HG03460 (cell line): ENCODE results near the gene FKBP2.
A peak's percentile ranks its signal among the peaks of the same experiment; 100 is the strongest.

Experiments used
- ATAC-seq: cut with Tn5 transposase; IDR thresholded peaks from one replicate; pipeline ENCODE4 v1.9.1; 2021; ENCODE audit not compliant: unreplicated experiment

FKBP2 gene

GRCh38 chr11:64284048-64284961 is 43.4 kb downstream of the FKBP2 start, which contains the start of gene BAD:
Gene BAD (minus strand): TSS chr11:64284665. CDS start chr11:64284368, 297 bp downstream.
- peak; percentile 63 for ATAC-seq

DNA sequence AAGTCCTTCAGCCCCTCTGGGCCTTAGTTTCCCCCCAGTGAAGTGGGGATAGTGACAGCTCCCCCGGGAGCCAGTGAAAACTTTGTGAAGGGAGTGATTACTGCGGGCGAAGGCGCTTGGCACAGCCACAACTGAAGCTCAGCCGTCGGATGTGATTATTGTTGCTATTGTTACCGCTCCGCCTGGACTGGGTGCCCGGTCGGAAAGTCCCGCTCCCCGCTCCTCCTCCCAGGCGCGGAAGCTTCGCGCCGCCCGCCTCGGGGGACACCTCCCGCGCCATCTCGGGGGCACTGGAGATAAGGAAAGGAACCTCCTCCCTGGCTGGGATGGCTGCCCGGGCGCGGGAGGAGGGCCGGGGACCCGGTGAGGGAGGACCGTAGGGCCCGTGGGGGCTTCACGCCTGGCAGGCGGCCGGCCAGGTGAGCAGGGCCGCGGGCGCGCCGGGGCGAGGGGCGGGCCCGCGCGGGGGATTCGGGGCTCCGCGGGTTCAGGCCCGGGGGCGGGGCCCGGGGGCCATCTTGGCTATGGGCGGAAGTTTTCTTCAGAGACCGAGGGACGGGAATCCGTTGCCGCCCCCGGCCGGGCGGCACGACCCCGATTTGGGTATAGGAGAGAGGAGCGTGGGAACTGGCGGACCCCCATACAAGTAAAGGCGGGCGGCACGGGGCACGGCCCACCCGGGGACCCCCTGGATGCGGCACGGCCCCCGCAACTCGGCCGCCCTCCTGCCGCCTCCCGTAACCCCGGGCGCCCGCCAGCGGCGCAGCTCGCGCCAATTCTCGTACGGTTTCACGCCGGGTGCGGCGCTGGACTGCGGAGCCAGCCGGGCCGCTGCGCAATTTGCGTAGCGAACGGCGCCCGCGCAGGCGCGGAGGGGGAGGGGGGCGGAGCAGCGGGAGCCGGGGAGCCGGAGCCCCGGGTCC is 44.3 kb downstream of the FKBP2 start, which contains the start of gene GPR137:
Gene GPR137 (plus strand): TSS at position 887 of the 923 bp plus-strand sequence. CDS start 677 bp downstream, outside the sequence.
- ATAC-seq = peak; percentile 59

DNA sequence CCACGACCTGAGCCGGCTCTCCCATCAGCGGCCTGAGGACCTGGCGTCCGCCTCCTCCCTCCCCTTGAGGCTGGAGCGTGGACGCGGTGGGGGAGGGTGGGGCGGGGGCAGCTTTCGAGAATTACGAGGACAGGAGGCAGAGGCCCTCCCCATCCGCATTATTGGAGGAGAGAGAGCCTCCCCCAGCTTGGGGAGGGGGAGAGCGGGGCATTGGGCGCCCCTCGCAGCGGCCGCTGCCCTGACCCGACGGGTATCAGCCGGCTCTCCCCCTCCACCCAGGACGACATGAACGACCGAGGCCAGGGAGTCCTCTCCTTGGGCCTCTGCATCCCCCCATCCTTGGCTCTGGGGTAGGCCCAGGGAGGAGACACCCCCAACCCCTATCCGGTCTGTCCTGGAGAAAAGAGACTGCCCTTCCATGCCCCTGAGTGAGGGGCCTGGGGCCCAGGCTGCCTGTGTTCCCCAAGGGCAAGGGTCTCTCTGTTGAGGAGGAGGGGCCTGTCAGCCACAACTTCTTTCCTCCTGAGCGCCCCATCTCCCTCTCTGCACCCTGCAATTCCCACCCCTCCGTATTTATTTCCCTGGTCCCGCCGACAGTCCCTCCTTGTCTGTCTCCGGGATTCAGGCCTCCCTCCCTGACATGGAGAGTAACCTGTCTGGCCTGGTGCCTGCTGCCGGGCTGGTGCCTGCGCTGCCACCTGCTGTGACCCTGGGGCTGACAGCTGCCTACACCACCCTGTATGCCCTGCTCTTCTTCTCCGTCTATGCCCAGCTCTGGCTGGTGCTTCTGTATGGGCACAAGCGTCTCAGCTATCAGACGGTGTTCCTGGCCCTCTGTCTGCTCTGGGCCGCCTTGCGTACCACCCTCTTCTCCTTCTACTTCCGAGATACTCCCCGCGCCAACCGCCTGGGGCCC is 45.2 kb downstream of the FKBP2 start:
- no peak for ATAC-seq

GRCh38 chr11:64286801-64287159 is 45.9 kb downstream of the FKBP2 start:
- ATAC-seq = no peak

DNA sequence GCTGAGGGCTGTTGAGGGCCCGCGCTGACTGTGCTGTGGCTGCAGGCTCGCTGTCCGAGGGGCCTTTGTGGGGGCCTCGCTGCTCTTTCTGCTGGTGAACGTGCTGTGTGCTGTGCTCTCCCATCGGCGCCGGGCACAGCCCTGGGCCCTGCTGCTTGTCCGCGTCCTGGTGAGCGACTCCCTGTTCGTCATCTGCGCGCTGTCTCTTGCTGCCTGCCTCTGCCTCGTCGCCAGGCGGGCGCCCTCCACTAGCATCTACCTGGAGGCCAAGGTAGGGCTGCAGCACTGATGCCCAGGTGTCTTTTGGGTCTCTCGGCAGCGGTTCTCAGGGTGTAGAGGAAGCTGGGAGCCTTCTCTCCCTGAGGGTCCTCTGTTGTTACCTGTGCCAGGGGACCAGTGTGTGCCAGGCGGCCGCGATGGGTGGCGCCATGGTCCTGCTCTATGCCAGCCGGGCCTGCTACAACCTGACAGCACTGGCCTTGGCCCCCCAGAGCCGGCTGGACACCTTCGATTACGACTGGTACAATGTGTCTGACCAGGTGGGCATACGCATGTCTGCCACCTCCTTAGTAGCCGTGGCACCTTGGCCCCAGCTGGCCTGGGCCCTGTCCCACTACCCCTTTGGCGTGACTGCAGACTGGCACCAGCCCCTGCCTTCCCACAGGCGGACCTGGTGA is 46.9 kb downstream of the FKBP2 start:
- no peak for ATAC-seq

GRCh38 chr11:64288353-64288750 is 47.5 kb downstream of the FKBP2 start:
- ATAC-seq = no peak

DNA sequence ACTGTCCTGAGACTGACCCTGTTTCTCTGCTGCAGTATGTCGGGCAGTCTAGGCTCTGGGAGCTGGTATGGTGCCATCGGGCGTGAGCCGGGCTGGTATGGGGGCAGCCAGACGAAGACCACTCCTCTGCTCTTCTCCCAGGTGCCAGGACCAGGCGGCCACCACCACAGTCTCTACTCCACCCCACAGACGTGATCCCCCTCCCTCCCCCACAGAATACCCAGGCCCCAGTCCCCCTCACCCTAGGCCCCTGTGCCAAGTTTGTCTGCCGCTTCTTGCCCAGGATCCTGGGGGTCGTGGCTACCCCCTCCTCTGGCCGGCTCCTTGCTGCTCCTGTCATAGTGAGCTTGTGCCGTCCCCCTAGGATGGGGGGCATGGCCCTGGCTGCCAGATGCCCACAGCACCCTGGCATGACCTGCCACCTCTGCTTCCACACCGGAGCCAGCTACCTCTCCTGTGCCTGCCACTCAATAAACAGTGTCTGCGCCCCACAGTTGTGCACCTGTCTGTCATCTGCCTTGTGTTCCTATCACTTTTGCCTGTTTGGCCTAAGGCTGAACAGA is 48.2 kb downstream of the FKBP2 start:
- no peak for ATAC-seq

DNA sequence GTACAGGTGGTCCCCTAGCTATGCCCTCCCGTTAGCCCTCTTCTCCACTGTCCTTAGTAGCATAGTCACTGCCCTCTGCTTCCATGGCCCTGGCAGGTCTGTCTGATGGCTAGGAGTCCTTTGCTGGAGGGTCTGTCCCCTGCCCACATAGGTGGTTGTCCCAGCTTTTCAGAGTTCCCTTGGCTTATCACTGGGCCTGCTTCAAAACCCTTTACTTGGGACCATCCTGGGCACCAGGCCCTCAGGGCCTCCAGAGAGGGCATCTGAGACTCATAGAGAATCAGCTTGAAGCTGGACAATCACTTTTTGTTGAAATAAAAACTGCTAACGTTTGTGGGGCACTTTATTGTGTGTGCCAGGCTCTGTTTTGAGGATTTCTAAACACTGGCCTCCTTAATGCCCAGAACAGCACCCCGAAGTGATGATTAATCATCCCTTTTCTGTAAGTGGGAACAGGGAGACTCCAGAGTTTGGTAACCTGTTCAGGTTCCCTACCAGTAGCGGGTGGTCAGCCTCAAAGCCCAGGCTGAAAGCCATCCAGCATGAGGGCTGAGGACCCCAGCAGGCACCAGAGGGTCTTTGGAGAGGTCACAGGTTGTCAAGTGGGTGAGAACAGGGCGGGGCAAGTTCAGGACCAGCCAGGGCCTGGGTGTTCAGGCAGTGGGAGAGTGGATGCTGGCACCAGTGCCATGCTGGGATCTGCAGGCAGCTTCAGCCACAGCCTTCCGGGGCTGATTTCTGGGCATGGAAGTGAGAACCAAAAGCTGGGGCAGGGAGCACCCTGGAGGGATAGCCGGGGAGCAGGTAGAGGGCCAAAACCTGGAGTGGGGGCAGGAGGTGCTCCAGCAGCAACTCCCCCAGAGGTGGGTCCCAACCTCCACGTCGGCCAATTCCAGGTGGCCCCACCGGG is 49.7 kb downstream of the FKBP2 start:
- ATAC-seq = no peak

GRCh38 chr11:64291262-64291751 is 50.4 kb downstream of the FKBP2 start, which contains the start of gene KCNK4:
Gene KCNK4 (plus strand): TSS chr11:64291302. CDS start chr11:64293019, 1,717 bp downstream.
- no peak for ATAC-seq

DNA sequence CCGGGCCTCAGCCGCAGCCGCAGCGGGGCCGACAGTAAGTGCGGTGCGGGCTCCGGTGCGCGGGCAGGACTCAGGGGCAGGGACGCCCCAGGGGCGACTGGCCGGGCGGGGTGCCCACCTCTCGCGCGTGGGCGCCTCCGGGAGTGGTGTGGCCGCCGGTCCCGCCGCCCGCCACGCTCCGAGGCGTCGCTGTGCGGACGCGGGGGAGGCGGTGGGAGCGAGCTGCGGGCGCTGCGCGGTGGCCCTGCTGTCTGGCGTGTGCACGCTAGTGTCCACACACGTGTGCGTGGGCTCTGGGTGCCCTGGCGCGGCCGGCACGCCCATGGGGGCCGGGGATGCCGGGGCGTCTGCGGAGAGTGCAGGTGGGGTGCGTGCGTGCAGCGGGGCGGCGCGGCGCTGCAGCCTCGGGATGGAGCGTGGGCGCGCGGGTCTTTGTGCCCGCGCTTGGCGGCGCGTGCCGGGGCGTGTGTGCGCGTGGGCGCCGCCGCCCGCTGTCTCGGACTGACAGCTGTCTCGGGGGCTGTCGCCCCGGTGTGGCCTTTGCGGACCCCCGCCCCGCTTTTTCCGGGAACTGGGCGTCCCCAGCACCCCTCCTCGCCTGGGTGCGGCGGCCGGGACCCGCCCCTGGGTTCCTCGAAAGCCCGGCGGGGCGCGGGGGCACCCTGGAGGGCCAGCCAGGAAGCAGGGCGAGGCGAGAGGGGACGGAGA is 51.0 kb downstream of the FKBP2 start:
- ATAC-seq = no peak

DNA sequence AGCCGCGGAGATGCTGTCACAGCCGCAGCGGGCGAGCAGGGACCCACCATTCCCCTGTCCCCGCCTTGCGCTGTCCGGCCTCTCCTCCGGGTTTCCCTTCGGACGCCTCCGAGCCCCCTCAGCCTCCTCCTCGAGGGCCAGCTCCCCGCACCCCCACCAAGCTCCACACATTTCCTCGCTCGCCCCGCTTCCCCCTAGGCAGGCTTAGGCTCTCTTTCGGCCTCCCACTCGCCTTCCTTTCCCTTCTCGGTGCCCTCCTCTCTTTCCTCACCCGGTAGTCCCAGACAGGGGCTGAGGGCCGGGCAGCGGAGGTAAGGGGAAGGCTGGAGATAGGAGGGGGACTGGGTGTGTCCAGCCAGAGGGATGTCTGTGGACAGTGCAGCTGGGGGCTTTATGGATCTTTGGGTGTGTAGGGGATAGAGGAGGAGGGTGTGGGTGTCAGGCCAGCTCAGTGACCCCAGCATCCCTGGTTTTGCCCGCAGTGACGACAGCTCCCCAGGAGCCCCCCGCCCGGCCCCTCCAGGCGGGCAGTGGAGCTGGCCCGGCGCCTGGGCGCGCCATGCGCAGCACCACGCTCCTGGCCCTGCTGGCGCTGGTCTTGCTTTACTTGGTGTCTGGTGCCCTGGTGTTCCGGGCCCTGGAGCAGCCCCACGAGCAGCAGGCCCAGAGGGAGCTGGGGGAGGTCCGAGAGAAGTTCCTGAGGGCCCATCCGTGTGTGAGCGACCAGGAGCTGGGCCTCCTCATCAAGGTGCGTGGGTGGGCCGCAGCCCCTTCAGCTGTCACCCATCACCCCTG is 51.8 kb downstream of the FKBP2 start:
- ATAC-seq = no peak
